ENCODE measurements around the gene TSPO2.
"Not testable (repeated sequence)": the region's sequence is repeated elsewhere in the genome, so short reads cannot be mapped to it uniquely, and the experiment has no call there.

Gene TSPO2

GRCh38 chr6:41011673-41012072 lies 30.6 kb upstream of the TSPO2 start:
- no peaks in the 10 kb centered on the region for H3K9me3 Mint-ChIP-seq
- H3K36me3 Mint-ChIP-seq (ENCODE audit: insufficient read depth) = peaks cover 2% of the 10 kb centered on the region
- ATAC-seq (replicated peaks; ENCODE audit: extremely low read depth, poor library complexity, severe bottlenecking) (no peak), DNase-seq (ENCODE audit: low spot score in 2 of 2) (no peak)
- H3K4me3 Mint-ChIP-seq = no peak overlapping the region
- H3K4me1 Mint-ChIP-seq = no peaks in the 10 kb centered on the region
- no peak overlapping the region for H3K27ac Mint-ChIP-seq (ENCODE audit: low read depth)
- H3K27me3 Mint-ChIP-seq = peaks cover 13% of the 10 kb centered on the region

GRCh38 chr6:41013466-41014153 lies 28.7 kb upstream of the TSPO2 start:
- ATAC-seq (replicated peaks; ENCODE audit: extremely low read depth, poor library complexity, severe bottlenecking) (no peak), DNase-seq (ENCODE audit: low spot score in 2 of 2) (no peak)
- Mint-ChIP-seq H3K36me3 (ENCODE audit: insufficient read depth) (peaks cover 2% of the 10 kb centered on the region), H3K27me3 (peaks cover 30% of the 10 kb centered on the region), H3K9me3 (no peaks in the 10 kb centered on the region), H3K4me1 (no peaks in the 10 kb centered on the region), H3K4me3 (no peak overlapping the region), H3K27ac (ENCODE audit: low read depth) (no peak overlapping the region)

- no peak for ATAC-seq (replicated peaks; ENCODE audit: extremely low read depth, poor library complexity, severe bottlenecking)
- H3K27ac Mint-ChIP-seq (ENCODE audit: low read depth) = no peak overlapping the region
- H3K4me3 Mint-ChIP-seq = no peak overlapping the region
- no peak for DNase-seq (ENCODE audit: low spot score in 2 of 2)
- peaks cover 38% of the 10 kb centered on the region for H3K27me3 Mint-ChIP-seq
- no peaks in the 10 kb centered on the region for H3K4me1 Mint-ChIP-seq
- H3K36me3 Mint-ChIP-seq (ENCODE audit: insufficient read depth) = peaks cover 2% of the 10 kb centered on the region
- H3K9me3 Mint-ChIP-seq = no peaks in the 10 kb centered on the region
Measured at GRCh38 chr6:41014780-41015179, 27.5 kb upstream of the TSPO2 start.

- not testable (repeated sequence) for H3K4me1 Mint-ChIP-seq; H3K4me3 Mint-ChIP-seq; ATAC-seq (replicated peaks; ENCODE audit: extremely low read depth, poor library complexity, severe bottlenecking); H3K36me3 Mint-ChIP-seq (ENCODE audit: insufficient read depth); DNase-seq (ENCODE audit: low spot score in 2 of 2); H3K27ac Mint-ChIP-seq (ENCODE audit: low read depth); H3K9me3 Mint-ChIP-seq
- H3K27me3 Mint-ChIP-seq = peaks cover 33% of the 10 kb centered on the region
Measured at GRCh38 chr6:41015860-41016259, 26.4 kb upstream of the TSPO2 start.

GRCh38 chr6:41017663-41018062 lies 24.6 kb upstream of the TSPO2 start:
- Mint-ChIP-seq H3K4me3 (no peak overlapping the region), H3K4me1 (no peaks in the 10 kb centered on the region), H3K36me3 (ENCODE audit: insufficient read depth) (peaks cover 2% of the 10 kb centered on the region), H3K27ac (ENCODE audit: low read depth) (no peak overlapping the region), H3K9me3 (no peaks in the 10 kb centered on the region), H3K27me3 (peaks cover 26% of the 10 kb centered on the region)
- no peak for ATAC-seq (replicated peaks; ENCODE audit: extremely low read depth, poor library complexity, severe bottlenecking)
- no peak for DNase-seq (ENCODE audit: low spot score in 2 of 2)

GRCh38 chr6:41021832-41022231 lies 20.4 kb upstream of the TSPO2 start:
- no peak for ATAC-seq (replicated peaks; ENCODE audit: extremely low read depth, poor library complexity, severe bottlenecking)
- H3K4me1 Mint-ChIP-seq = peaks cover 5% of the 10 kb centered on the region
- H3K27me3 Mint-ChIP-seq = peaks cover 23% of the 10 kb centered on the region

GRCh38 chr6:41022294-41022693 lies 20.0 kb upstream of the TSPO2 start:
- Mint-ChIP-seq H3K27ac (ENCODE audit: low read depth) (no peak overlapping the region), H3K4me3 (no peak overlapping the region), H3K36me3 (ENCODE audit: insufficient read depth) (no peaks in the 10 kb centered on the region), H3K27me3 (peaks cover 19% of the 10 kb centered on the region), H3K9me3 (no peaks in the 10 kb centered on the region), H3K4me1 (peaks cover 9% of the 10 kb centered on the region)
- DNase-seq (ENCODE audit: low spot score in 2 of 2) (no peak), ATAC-seq (replicated peaks; ENCODE audit: extremely low read depth, poor library complexity, severe bottlenecking) (no peak)

More at GRCh38 chr6:41021832-41022231, 20.4 kb upstream of the TSPO2 start:
- Mint-ChIP-seq H3K9me3 (no peaks in the 10 kb centered on the region), H3K27ac (ENCODE audit: low read depth) (no peak overlapping the region), H3K4me3 (no peak overlapping the region), H3K36me3 (ENCODE audit: insufficient read depth) (no peaks in the 10 kb centered on the region)
- no peak for DNase-seq (ENCODE audit: low spot score in 2 of 2)

GRCh38 chr6:41023114-41023513 lies 19.2 kb upstream of the TSPO2 start:
- peaks cover 17% of the 10 kb centered on the region for H3K4me1 Mint-ChIP-seq

GRCh38 chr6:41025966-41026530 lies 16.2 kb upstream of the TSPO2 start:
- no peak overlapping the region for H3K27ac Mint-ChIP-seq (ENCODE audit: low read depth)
- peaks cover 3% of the 10 kb centered on the region for H3K36me3 Mint-ChIP-seq (ENCODE audit: insufficient read depth)
- no peak for ATAC-seq (replicated peaks; ENCODE audit: extremely low read depth, poor library complexity, severe bottlenecking)
- H3K4me3 Mint-ChIP-seq = peak overlapping the region; percentile 24
- H3K4me1 Mint-ChIP-seq = peaks cover 26% of the 10 kb centered on the region
- no peaks in the 10 kb centered on the region for H3K9me3 Mint-ChIP-seq
- H3K27me3 Mint-ChIP-seq = no peaks in the 10 kb centered on the region
- no peak for DNase-seq (ENCODE audit: low spot score in 2 of 2)

More at GRCh38 chr6:41023114-41023513, 19.2 kb upstream of the TSPO2 start:
- no peaks in the 10 kb centered on the region for H3K9me3 Mint-ChIP-seq
- DNase-seq (ENCODE audit: low spot score in 2 of 2) = no peak
- peaks cover 2% of the 10 kb centered on the region for H3K36me3 Mint-ChIP-seq (ENCODE audit: insufficient read depth)
- no peak overlapping the region for H3K27ac Mint-ChIP-seq (ENCODE audit: low read depth)
- H3K27me3 Mint-ChIP-seq = peaks cover 12% of the 10 kb centered on the region
- no peak for ATAC-seq (replicated peaks; ENCODE audit: extremely low read depth, poor library complexity, severe bottlenecking)
- H3K4me3 Mint-ChIP-seq = no peak overlapping the region

- Mint-ChIP-seq H3K4me3 (peak overlapping the region; percentile 73), H3K4me1 (peaks cover 26% of the 10 kb centered on the region), H3K36me3 (ENCODE audit: insufficient read depth) (peaks cover 3% of the 10 kb centered on the region), H3K27ac (ENCODE audit: low read depth) (peak overlapping the region; percentile 76), H3K27me3 (no peaks in the 10 kb centered on the region), H3K9me3 (no peaks in the 10 kb centered on the region)
- ATAC-seq (replicated peaks; ENCODE audit: extremely low read depth, poor library complexity, severe bottlenecking) = no peak
- no peak for DNase-seq (ENCODE audit: low spot score in 2 of 2)
Measured at GRCh38 chr6:41027241-41027640, 15.0 kb upstream of the TSPO2 start.

- Mint-ChIP-seq H3K4me1 (peaks cover 26% of the 10 kb centered on the region), H3K27ac (ENCODE audit: low read depth) (peak overlapping the region; percentile 76), H3K9me3 (no peaks in the 10 kb centered on the region), H3K36me3 (ENCODE audit: insufficient read depth) (peaks cover 3% of the 10 kb centered on the region), H3K4me3 (peak overlapping the region; percentile 73), H3K27me3 (no peaks in the 10 kb centered on the region)
- ATAC-seq (replicated peaks; ENCODE audit: extremely low read depth, poor library complexity, severe bottlenecking) (peak; percentile 84), DNase-seq (ENCODE audit: low spot score in 2 of 2) (peak; percentile 47 to 64)
Measured at GRCh38 chr6:41027799-41028560, 14.3 kb upstream of the TSPO2 start.

GRCh38 chr6:41028561-41029412 lies 13.5 kb upstream of the TSPO2 start:
- ATAC-seq (replicated peaks; ENCODE audit: extremely low read depth, poor library complexity, severe bottlenecking) (peak; percentile 25), DNase-seq (ENCODE audit: low spot score in 2 of 2) (no peak)
- Mint-ChIP-seq H3K27ac (ENCODE audit: low read depth) (peak overlapping the region; percentile 76), H3K4me3 (peak overlapping the region; percentile 73), H3K36me3 (ENCODE audit: insufficient read depth) (peaks cover 3% of the 10 kb centered on the region), H3K27me3 (no peaks in the 10 kb centered on the region), H3K4me1 (peaks cover 26% of the 10 kb centered on the region), H3K9me3 (no peaks in the 10 kb centered on the region)

Data from central memory CD8-positive, alpha-beta T cell (primary cell).